Hindlimb muscle (tissue), 1 donor: ENCODE measurements around the gene PPP1R27. TPM values are rescaled to one million over a fixed set of nuclear protein-coding genes. Genes with fewer than 3 reads are reported as not detected.
"Not testable (repeated sequence)": the region's sequence is repeated elsewhere in the genome, so short reads cannot be mapped to it uniquely, and the experiment has no call there.

Experiments
- DNase-seq: peaks from one replicate; pipeline ENCODE4 v3.0.0-alpha.2; 2013
- polyA plus RNA-seq: library from polyadenylated mRNA; unstranded; fragments of 120-200 nt; gene quantifications from one replicate; pipeline ENCODE4 v1.2.1, GENCODE V29; 2013; ENCODE audit not compliant: insufficient read length

PPP1R27 gene
- polyA plus RNA-seq, 1 donor, result 52.6 TPM

GRCh38 chr17:81840826-81841778 lies 6.3 kb upstream of the PPP1R27 start:
- DNase-seq, result no peak

GRCh38 chr17:81840059-81840458 lies 5.2 kb upstream of the PPP1R27 start:
- DNase-seq, result not testable (repeated sequence)

- no peak for DNase-seq
Observed at GRCh38 chr17:81839301-81839700, 4.5 kb upstream of the PPP1R27 start.

- DNase-seq, result no peak
Observed at GRCh38 chr17:81838753-81839255, 4.0 kb upstream of the PPP1R27 start.

GRCh38 chr17:81837641-81838040 lies 2.8 kb upstream of the PPP1R27 start:
- no peak for DNase-seq

GRCh38 chr17:81833921-81834830 lies 674 bp downstream of the PPP1R27 start:
- DNase-seq, result no peak

- peak; percentile 96 for DNase-seq
Observed at GRCh38 chr17:81833160-81833920, 1.5 kb downstream of the PPP1R27 start, which contains the start of gene MCRIP1. TSS of gene MCRIP1 (minus strand) at chr17:81833291. CDS start at chr17:81824506, 8,785 bp downstream.

GRCh38 chr17:81832608-81833159 lies 2.2 kb downstream of the PPP1R27 start:
- no peak for DNase-seq

GRCh38 chr17:81831957-81832607 lies 2.8 kb downstream of the PPP1R27 start:
- no peak for DNase-seq

- no peak for DNase-seq
Observed at GRCh38 chr17:81831563-81831956, 3.3 kb downstream of the PPP1R27 start.

- no peak for DNase-seq
Observed at GRCh38 chr17:81829858-81830257, 5.0 kb downstream of the PPP1R27 start.

GRCh38 chr17:81828656-81829055 lies 6.2 kb downstream of the PPP1R27 start:
- no peak for DNase-seq

- no peak for DNase-seq
Observed at GRCh38 chr17:81825841-81826466, 8.9 kb downstream of the PPP1R27 start.

- no peak for DNase-seq
Observed at GRCh38 chr17:81824595-81824994, 10.3 kb downstream of the PPP1R27 start.

- no peak for DNase-seq
Observed at GRCh38 chr17:81823820-81824550, 10.9 kb downstream of the PPP1R27 start.

- no peak for DNase-seq
Observed at GRCh38 chr17:81822996-81823819, 11.6 kb downstream of the PPP1R27 start.

GRCh38 chr17:81822312-81822637 lies 12.6 kb downstream of the PPP1R27 start:
- DNase-seq, result no peak

GRCh38 chr17:81821603-81822311 lies 13.1 kb downstream of the PPP1R27 start:
- DNase-seq, result peak; percentile 29

GRCh38 chr17:81821147-81821546 lies 13.7 kb downstream of the PPP1R27 start:
- no peak for DNase-seq
